Measurements from ENCODE around the gene ZSCAN22.

DNA sequence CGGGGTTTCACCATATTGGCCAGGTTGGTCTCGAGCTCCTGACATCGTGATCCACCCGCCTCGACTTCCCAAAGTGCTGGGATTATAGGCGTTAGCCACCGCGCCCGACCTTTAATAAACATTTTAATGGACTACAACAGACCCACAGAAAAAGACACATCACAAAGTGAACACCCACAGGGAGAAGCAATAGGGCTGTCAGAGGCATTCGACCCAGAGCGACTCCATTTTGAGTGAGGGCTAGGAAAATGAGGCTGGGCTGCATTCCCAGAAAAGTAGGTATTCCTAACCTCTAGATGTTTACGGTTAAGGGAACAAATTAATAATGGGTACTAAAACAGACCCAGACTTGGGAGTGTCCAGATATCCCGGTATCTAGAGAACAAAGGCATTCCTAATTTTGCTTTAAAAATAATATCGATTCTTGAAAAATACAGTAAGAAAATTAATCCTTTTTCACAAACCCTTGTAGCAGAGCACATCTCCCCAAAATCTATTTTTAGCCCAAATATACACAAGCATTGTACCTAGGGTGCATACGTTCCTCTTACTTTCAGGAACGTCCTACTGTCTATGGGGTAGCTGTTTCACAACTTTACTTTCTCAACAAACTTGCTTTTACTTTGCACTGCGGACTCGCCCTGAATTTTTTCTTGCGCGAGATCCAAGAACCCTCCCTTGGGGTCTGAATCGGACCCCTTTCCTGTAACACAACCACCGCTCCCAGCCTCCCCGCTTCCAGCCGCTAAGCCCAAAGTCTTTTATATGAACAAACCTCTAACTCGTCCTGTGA, 48.9 kb upstream of the ZSCAN22 start:
- TF ChIP-seq REST (IDR thresholded peaks at IDR 0.05; ENCODE audit: low read depth) (no peak), RAD21 (IDR thresholded peaks at IDR 0.05; ENCODE audit: low read depth) (no peak), TAF1 (IDR thresholded peaks at IDR 0.05; ENCODE audit: low read depth) (no peak), EP300 (IDR thresholded peaks at IDR 0.05; ENCODE audit: borderline replicate concordance) (no peak), YY1 (IDR thresholded peaks at IDR 0.05; ENCODE audit: low read depth) (no peak), MAX (IDR thresholded peaks at IDR 0.05) (no peak), NFIC (IDR thresholded peaks at IDR 0.05) (no peak), CREB1 (IDR thresholded peaks at IDR 0.05; ENCODE audit: low read depth) (no peak)
